H54 (cell line): ENCODE results near the gene TMCC1.
A peak's percentile ranks its signal among the peaks of the same experiment; 100 is the strongest.
"Not testable (repeated sequence)": the region's sequence is repeated elsewhere in the genome, so short reads cannot be mapped to it uniquely, and the experiment has no call there.

Source experiments
- DNase-seq: peaks from one replicate; pipeline ENCODE4 v3.0.0; 2011; ENCODE audit warnings: low spot score, mixed read lengths; ENCODE audit not compliant: insufficient read length
- FAIRE-seq: peaks from 3 replicates; lab custom pipeline; 2011; peaks lifted over from hg19 to GRCh38; lab: Jason Lieb, UNC
- POLR2A ChIP-seq: IDR thresholded peaks from 2 replicates; pipeline ENCODE4 v1.6.1; 2011; ENCODE audit warnings: low read depth, mild to moderate bottlenecking, low read length

The TMCC1 gene

DNA sequence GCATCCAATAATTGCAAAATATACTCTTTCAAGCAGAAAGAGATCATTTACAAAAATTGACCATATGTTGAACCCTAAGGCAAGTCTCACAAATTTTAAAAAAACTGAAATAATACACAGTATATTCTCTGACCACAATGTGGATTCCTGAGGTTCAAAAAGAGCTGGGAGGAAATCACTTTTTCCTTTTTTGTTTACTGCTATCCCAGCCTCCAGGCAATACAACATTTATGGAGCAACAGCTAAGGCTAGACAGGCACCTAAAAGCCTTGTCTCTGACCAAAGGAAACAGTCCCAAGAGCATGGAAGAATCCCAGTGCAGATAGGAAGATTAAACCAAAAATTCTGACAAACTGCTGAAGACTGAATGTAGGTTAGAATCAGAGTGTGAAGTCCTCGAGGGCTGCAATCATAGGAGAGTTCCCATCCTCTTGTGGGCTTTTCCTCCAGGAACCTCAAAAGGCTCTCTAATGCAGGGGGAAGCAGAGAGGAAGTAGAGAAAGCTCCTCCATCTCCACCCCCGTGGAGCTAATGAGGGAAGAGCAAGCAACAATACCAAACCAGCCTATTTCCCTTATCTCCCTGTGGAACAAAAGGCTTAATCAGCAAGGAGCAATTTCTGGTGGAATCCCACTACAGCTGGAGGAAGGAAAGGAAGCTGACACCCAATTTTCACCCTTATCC lies 57.0 kb downstream of the TMCC1 start:
- TF ChIP-seq POLR2A = no peak
- no peak for DNase-seq
- FAIRE-seq = no peak

DNA sequence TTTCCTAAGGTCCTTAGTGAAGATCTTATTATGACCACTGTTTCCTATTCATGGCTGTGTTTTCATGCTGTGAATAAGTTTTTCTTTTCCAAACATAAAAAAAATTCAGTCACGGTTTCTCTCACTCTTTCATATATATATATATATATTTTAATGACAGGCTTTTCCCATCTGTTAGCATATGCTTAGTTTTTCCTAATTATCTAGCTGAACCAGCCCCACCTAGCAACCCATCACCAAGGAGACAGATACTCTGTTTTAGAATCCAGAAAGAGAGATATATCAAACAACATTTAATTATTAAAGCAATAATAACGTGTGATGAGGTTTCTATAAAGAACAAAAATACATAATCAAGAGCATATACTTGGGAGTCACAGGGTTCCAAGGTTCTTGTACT lies 58.3 kb downstream of the TMCC1 start:
- DNase-seq (no peak), FAIRE-seq (no peak)
- no peak for TF ChIP-seq POLR2A

DNA sequence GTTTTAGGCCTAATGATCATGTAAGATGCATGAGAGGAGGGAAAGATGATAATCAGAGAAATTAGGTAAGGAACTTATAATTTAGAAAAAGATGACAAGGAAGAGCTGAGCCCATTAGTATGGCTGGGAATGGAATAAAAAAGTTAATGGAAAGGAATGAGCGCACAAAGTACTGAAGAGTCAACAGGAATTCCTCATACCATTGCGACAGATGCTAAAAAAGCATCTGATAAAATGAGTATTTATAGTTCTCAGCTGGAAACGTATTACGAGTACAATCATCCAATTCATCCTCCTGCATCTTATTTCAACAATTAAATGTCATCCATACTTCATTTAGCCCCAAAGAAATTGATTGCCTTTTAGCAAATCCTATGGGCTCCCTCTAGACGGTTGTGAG lies 58.9 kb downstream of the TMCC1 start:
- FAIRE-seq = no peak
- TF ChIP-seq POLR2A = no peak
- no peak for DNase-seq

DNA sequence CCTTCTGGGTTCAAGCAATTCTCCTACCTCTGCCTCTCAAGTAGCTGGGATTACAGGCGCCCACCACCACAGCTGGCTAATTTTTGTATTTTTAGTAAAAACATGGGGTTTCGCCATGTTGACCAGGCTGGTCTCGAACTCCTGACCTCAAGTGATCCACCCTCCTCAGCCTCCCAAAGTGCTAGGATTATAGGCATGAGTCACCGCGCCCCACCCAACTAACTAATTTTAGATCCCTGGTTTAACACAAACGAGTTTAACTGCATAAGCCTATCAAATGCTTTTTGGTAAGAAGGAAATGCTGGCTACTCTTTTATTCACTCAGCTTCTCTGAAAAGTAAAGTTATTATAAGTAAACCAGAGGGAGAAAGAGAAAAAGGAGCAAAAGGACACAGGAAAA lies 61.6 kb downstream of the TMCC1 start:
- DNase-seq = not testable (repeated sequence)
- FAIRE-seq = peak; percentile 52

DNA sequence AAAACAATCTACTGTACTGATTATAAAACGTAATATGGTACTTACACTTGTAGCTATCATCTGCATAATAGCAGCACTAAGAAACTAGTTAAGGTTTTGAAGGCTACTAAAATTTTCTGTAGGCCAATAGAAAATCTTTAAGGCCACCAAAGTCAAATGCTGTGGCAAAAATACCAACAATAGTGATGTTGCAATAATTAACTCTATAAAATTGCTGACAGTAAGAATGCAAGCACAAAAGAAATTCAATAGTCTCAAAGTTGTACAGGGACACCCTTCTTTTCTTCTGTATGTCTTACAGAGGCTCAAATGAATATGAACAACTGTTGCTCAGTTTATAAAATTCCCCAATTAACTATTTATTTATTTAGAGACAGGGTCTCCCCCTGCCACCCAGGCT lies 62.0 kb downstream of the TMCC1 start:
- DNase-seq (no peak), FAIRE-seq (no peak)
- TF ChIP-seq POLR2A = no peak

DNA sequence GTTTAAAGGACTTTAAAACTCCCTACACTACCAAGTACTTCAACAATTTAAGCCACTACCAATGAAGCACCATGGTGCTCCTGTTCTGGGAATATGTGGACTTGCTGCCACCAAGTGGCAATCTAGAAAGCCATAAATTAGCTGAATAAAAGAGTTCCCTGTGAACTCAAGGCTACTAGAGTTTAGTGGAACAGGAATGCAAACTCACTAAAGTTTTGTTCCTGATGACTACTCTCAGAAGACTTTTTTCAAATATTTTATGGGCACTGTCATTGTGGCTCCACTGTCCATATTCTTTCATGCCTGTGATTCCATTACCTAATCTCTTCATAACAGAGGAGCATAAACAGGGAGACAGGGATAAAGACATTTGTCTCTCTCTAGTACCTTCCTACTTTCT lies 63.9 kb downstream of the TMCC1 start:
- FAIRE-seq = peak; percentile 97
- peak; percentile 39 for DNase-seq
- TF ChIP-seq POLR2A = no peak

DNA sequence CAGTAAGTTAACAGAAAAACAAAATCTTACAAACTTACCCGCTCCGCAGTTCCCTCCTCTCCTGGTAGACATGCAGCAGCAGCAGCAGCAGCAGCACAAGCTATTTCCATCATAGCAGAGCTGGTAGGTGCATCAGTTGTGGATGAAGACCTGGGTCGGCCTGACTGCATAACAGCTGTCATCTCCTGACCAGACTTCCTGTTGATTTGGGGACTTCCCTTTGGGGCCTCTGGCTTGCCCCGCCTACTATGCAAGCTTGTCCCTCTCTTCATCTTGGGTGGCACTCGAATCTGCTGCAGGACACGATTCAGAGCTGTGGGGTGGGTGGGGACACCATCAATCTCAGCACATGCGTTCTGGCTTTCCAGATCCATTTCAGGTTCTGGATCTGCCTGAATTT lies 65.7 kb downstream of the TMCC1 start:
- TF ChIP-seq POLR2A = no peak
- no peak for FAIRE-seq
- DNase-seq = no peak

DNA sequence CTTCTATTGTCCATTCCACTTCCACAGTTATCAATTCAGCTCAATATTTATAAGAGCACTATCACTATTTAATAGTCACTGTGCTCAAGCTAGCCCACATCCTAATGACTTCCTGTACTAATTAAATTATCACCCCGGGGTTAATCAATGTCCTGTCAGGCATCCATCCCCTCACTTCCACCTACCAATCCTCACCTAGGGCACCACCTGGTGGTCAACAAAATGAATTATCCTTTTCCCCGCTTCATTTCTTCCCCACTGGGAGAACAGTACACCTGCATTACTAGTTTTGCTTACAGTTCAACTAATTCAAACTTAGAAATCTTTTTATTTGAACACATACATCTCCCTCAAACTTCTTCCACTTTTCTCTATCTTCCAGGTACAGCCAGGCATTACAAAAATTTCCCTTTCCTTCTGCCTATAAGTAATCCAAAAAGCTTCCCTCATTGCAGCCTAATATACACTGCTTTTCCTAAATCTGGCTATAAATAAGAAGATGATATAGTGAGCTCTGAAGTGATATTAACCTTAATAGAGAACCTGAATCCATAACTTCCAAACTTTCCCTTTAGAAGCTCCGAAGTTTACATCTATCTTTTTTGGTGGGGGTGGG lies 68.5 kb downstream of the TMCC1 start:
- DNase-seq (no peak), FAIRE-seq (peak; percentile 97)
- no peak for TF ChIP-seq POLR2A

DNA sequence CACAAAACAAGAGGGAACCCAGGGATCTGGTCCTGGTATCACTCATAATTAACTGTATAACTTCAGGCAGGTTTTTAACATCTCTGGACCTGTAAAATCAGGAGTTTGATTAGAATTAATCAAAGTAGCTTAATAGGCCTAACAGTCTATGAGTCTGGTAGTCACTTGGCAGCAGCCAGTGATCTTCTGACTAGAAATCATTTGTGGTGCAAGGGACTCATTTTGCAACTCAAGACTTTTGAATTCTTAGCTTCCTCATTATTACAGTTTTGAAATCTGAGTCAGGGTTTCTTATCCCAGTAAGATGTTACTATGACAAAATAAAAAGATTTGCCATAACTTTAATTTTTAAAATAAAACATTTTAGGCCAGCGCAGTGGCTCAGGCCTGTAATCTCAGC lies 70.8 kb downstream of the TMCC1 start:
- FAIRE-seq (no peak), DNase-seq (no peak)
- TF ChIP-seq POLR2A = no peak

DNA sequence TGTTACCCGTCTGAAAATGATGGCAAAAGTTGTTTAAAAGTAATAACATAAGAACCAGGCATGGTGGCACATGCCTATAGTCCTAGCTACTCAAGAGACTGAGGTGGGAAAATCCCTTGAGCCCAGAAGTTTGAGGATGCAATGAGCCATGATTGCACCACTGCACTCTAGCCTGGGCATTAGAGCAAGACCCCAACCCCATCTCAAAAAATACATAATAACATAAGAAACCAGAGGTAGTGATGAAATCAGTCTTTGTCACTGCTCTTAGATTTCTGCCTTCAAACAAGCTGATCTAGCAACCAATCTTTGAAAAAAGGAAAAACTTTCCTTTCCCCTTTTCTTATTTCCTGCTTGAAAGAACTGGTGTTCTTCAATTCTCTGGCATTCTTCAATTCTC lies 71.3 kb downstream of the TMCC1 start:
- DNase-seq (no peak), FAIRE-seq (peak; percentile 55)
- TF ChIP-seq POLR2A = no peak

DNA sequence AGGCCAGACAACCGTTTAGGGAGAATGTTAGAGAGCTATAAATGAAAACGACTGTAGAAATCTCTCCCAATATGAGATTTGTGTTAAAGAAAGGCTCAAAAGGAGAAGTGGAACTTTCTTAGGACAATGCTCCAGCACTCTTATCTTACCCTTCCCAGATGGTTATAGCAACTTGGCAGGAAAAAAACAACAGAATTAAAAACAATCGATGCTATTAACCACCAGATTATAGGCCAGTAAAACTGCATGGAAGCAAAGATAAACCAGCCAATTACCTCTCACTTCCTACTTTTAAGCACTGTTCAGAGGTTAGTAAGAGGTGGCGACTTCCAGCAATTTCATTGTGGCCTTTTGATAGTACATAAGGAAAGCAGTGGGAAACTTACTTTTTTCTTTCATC lies 72.9 kb downstream of the TMCC1 start:
- TF ChIP-seq POLR2A = no peak
- FAIRE-seq = peak; percentile 61
- DNase-seq = no peak

DNA sequence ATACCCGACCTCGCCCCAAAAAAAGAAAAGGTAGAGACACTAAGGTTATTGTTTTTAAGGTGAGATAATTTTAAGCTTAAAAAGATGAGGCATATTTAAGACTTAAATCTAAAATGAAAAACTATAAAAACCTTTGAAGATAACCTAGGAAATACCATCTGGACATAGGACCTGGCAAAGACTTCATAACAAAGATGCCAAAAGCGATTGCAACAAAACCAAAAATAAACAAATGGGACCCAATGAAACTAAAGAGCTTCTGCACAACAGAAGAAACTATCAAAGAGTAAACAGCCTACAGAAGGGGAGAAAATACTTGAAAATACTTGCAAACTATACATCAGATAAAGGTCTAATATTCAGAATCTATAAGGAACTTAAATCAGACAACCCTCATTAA lies 80.9 kb downstream of the TMCC1 start:
- DNase-seq (no peak), FAIRE-seq (no peak)
- no peak for TF ChIP-seq POLR2A

DNA sequence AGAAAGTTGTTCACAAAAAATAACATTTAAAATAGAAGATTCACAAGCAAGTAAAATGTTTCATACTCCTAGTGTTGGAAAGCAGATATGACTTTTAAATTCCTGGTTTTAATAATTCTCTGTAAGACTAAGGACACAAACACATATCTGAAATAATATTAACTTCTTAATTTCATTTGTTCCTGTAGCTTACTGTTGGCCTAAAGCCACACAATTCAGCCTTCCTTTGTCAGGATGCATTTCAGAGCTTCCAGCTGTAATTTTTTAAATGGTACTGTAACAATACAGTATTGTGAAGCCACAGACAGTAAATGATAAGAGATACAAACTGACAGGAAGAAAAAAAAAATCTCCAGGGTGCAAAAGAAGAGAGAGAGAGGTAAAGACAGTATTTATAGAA lies 84.2 kb downstream of the TMCC1 start:
- DNase-seq = no peak
- no peak for TF ChIP-seq POLR2A
- no peak for FAIRE-seq

DNA sequence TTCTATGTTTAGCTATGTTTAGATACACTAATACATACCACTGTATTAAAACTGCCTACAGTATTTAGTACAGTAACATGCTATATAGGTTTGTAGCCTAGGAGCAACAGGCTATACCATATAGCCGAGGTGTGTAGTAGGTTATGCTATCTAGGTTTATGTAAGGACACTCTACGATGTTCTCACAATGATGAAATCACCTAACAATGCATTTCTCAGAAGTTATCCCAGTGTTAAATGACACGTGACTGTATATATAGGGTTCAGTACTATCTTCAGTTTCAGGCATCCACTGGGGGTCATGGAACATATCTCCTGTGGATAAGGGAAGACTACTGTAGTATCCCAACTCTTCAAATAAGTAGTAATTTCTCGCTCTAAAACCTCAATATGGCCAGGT lies 97.4 kb downstream of the TMCC1 start:
- DNase-seq (no peak), FAIRE-seq (peak; percentile 48)
- TF ChIP-seq POLR2A = no peak

DNA sequence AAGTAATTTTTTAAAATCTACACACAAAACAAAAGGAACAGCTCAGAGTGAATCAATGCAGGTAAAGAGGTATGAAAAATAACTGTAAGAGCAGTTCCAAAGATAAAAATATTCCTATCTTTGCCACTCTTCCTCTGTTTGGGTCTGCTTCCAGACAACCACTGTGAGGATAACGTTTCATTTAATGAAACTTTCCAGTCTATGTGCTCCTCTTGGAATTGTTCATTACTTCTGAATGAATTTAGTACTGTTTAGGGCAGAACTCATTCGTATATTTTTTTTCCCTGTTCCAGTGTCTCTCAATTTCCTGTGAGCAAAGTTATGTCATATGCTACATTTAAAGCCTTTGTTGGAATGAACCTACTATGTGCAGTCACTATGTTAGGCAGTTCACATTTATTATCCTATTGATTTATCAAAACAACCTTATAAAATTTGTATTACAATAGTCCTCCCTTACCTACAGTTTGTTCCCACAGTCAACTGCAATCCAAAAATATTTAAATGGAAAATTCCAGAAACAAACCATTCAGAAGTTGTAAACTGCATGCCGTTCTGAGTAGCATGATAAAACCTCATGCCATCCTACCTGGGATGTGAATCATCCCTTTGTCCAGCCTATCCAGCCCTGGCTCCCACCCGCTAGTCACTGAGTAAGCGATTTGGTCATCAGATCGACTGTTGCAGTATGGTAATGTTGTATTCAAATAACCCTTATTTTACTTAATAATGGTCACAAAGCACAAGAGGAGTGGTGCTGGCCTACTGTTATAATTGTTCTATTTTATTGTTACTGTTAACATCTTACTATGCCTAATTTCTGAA lies 98.1 kb downstream of the TMCC1 start:
- DNase-seq = peak; percentile 34
- peak; percentile 95 for FAIRE-seq
- no peak for TF ChIP-seq POLR2A
